ENCODE data around the gene GLT6D1.
"Not testable (repeated sequence)": the region's sequence is repeated elsewhere in the genome, so short reads cannot be mapped to it uniquely, and the experiment has no call there.

Gene GLT6D1

GRCh38 chr9:135641047-135641446 lies 1.7 kb upstream of the GLT6D1 start:
- TF ChIP-seq REST (IDR thresholded peaks at IDR 0.05; ENCODE audit: insufficient replicate concordance, low read depth) (no peak), CTCF (IDR thresholded peaks at IDR 0.05; ENCODE audit: insufficient read depth, low read length) (no peak), POLR2AphosphoS5 (IDR thresholded peaks at IDR 0.05; ENCODE audit: low read depth) (no peak), GABPA (IDR thresholded peaks at IDR 0.05; ENCODE audit: low read depth) (no peak), SPI1 (IDR thresholded peaks at IDR 0.05; ENCODE audit: borderline replicate concordance, low read depth) (no peak)
- no peak for DNase-seq (ENCODE audit: low read depth in 1 of 2, low spot score in 1 of 2)
- Histone ChIP-seq H3K4me3 (replicated peaks; ENCODE audit: insufficient read depth, low read length) (no peak overlapping the region), H3K27me3 (ENCODE audit: insufficient read depth, poor library complexity, severe bottlenecking) (no peaks in the 10 kb centered on the region), H3K27ac (replicated peaks) (no peak overlapping the region)

- not testable (repeated sequence) for H3K27me3 ChIP-seq (ENCODE audit: insufficient read depth, poor library complexity, severe bottlenecking); DNase-seq (ENCODE audit: low read depth in 1 of 2, low spot score in 1 of 2); H3K27ac ChIP-seq (replicated peaks); H3K4me3 ChIP-seq (replicated peaks; ENCODE audit: insufficient read depth, low read length)
Measured at GRCh38 chr9:135636930-135637530, 2.3 kb downstream of the GLT6D1 start.

- TF ChIP-seq REST (IDR thresholded peaks at IDR 0.05; ENCODE audit: insufficient replicate concordance, low read depth) (no peak), GABPA (IDR thresholded peaks at IDR 0.05; ENCODE audit: low read depth) (no peak), CTCF (IDR thresholded peaks at IDR 0.05; ENCODE audit: insufficient read depth, low read length) (no peak), POLR2AphosphoS5 (IDR thresholded peaks at IDR 0.05; ENCODE audit: low read depth) (no peak), SPI1 (IDR thresholded peaks at IDR 0.05; ENCODE audit: borderline replicate concordance, low read depth) (no peak)
- Histone ChIP-seq H3K27ac (replicated peaks) (no peak overlapping the region), H3K4me3 (replicated peaks; ENCODE audit: insufficient read depth, low read length) (no peak overlapping the region), H3K27me3 (ENCODE audit: insufficient read depth, poor library complexity, severe bottlenecking) (no peaks in the 10 kb centered on the region)
- DNase-seq (ENCODE audit: low read depth in 1 of 2, low spot score in 1 of 2) = no peak
Measured at GRCh38 chr9:135632841-135633240, 6.5 kb downstream of the GLT6D1 start.

GRCh38 chr9:135624282-135624681 lies 15.1 kb downstream of the GLT6D1 start:
- DNase-seq (ENCODE audit: low read depth in 1 of 2, low spot score in 1 of 2) = no peak
- no peak overlapping the region for H3K27ac ChIP-seq (replicated peaks)
- TF ChIP-seq CTCF (IDR thresholded peaks at IDR 0.05; ENCODE audit: insufficient read depth, low read length) (no peak), SPI1 (IDR thresholded peaks at IDR 0.05; ENCODE audit: borderline replicate concordance, low read depth) (no peak), REST (IDR thresholded peaks at IDR 0.05; ENCODE audit: insufficient replicate concordance, low read depth) (no peak), POLR2AphosphoS5 (IDR thresholded peaks at IDR 0.05; ENCODE audit: low read depth) (no peak), GABPA (IDR thresholded peaks at IDR 0.05; ENCODE audit: low read depth) (no peak)
- no peak overlapping the region for H3K4me3 ChIP-seq (replicated peaks; ENCODE audit: insufficient read depth, low read length)
- peaks cover 4% of the 10 kb centered on the region for H3K27me3 ChIP-seq (ENCODE audit: insufficient read depth, poor library complexity, severe bottlenecking)
